ENCODE results near the gene EGLN3.

Gene EGLN3

DNA sequence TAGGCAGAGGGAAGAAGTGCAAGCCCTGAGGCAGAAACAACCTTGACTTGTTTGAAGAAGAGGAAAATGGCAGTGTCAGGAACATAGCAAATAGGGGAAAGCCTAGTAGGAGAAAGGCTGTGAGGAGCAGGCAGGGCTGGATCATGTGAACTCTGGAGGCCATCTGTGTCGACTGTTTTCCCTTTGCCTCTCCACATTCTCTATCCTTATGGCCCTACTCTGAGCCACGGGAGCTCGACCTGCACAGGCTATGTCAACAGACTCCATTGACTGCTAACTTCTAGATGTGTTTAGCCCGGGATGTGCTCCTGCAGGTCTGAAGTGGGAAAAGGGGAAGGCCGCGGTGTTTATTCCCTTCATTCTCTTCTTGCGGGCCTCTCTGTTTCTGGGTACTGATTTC lies 35.2 kb downstream of the EGLN3 start:
- TF ChIP-seq, protein P1, sequence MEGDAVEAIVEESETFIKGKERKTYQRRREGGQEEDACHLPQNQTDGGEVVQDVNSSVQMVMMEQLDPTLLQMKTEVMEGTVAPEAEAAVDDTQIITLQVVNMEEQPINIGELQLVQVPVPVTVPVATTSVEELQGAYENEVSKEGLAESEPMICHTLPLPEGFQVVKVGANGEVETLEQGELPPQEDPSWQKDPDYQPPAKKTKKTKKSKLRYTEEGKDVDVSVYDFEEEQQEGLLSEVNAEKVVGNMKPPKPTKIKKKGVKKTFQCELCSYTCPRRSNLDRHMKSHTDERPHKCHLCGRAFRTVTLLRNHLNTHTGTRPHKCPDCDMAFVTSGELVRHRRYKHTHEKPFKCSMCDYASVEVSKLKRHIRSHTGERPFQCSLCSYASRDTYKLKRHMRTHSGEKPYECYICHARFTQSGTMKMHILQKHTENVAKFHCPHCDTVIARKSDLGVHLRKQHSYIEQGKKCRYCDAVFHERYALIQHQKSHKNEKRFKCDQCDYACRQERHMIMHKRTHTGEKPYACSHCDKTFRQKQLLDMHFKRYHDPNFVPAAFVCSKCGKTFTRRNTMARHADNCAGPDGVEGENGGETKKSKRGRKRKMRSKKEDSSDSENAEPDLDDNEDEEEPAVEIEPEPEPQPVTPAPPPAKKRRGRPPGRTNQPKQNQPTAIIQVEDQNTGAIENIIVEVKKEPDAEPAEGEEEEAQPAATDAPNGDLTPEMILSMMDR (conservative IDR thresholded peaks at IDR 0.05): no peak
- no peak for TF ChIP-seq ZFX (IDR thresholded peaks at IDR 0.05)
- no peak overlapping the region for H3K27ac ChIP-seq

DNA sequence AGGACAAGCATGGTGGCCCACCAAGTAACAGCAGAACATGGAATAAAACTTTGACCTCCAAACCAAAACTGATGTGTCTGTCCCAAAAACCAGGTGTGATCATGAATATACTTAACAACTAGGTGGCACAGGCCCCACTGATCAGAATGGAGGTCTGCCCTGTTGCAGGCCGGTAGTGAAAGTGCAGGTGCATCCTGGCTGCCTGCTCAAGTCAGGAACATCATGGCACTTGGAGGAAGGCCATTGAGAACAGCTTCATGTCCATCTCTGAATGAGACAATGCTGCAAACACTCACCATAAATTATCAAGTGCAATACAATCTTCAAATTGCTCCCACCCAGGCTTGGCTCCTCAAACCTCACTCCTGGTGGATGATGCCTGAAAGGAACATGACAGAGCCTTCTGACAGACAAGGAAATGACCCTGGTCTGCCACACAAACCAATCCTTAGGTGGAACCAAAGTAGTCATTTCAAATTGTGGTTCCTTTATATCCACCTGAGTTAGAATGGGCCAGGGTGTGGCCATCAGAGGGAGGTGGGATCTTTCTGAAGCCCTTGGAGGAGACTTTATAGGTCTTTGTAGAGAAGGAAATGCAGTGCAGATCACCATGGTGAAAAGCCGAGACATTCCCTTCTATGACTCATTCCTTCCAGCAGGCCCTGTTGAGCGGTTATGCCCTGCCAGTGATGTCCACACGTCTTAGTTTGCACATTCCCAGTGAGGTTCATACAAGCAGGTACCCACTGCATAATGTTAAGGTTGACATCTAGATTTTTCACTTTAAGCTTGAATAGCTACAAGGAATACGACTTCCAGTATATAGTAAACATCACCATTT lies 36.0 kb downstream of the EGLN3 start:
- no peak overlapping the region for H3K27ac ChIP-seq
- TF ChIP-seq, protein P1 (conservative IDR thresholded peaks at IDR 0.05): no peak
- TF ChIP-seq ZFX (IDR thresholded peaks at IDR 0.05): no peak

DNA sequence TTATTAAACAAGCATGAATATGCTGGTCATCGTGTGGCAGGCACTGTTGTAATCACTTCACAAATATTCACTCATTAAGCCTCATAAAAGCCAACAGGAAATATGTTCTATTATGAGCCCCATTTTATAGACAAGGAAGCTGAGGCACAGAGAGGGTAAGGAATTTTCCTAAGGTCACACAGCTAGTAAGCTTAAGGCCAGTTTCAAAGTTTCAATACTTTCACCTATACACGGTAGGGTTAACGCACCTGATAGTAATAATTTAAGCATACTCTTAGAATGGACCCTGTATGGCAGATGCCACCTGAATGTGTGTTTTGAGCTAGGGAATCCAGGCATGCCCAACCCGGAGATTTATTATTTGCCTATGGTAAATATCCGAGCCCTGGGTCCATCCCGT lies 39.8 kb downstream of the EGLN3 start:
- no peak for TF ChIP-seq ZFX (IDR thresholded peaks at IDR 0.05)
- TF ChIP-seq, protein P1 (conservative IDR thresholded peaks at IDR 0.05): no peak
- H3K27ac ChIP-seq: no peak overlapping the region

DNA sequence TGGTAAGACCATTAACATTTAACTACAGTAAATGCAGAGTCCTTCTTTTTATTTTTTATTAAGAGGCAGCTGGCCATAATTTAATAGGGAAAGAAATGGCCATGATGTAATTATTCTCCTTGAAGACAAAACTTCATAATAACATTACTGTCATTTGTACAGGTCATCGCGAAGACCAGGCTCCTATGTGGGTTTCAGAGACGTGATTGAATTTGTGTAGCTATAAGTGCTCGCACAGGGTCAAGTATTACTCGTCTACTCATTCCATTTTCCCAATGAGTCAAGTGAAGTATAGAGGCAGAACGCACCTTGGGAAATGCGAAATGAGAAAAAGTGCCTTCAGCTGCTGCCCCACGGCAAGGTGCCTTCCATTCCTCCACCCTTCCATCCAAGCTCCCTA lies 40.4 kb downstream of the EGLN3 start:
- TF ChIP-seq ZFX (IDR thresholded peaks at IDR 0.05): no peak
- TF ChIP-seq, protein P1 (conservative IDR thresholded peaks at IDR 0.05): no peak
- no peak overlapping the region for H3K27ac ChIP-seq

DNA sequence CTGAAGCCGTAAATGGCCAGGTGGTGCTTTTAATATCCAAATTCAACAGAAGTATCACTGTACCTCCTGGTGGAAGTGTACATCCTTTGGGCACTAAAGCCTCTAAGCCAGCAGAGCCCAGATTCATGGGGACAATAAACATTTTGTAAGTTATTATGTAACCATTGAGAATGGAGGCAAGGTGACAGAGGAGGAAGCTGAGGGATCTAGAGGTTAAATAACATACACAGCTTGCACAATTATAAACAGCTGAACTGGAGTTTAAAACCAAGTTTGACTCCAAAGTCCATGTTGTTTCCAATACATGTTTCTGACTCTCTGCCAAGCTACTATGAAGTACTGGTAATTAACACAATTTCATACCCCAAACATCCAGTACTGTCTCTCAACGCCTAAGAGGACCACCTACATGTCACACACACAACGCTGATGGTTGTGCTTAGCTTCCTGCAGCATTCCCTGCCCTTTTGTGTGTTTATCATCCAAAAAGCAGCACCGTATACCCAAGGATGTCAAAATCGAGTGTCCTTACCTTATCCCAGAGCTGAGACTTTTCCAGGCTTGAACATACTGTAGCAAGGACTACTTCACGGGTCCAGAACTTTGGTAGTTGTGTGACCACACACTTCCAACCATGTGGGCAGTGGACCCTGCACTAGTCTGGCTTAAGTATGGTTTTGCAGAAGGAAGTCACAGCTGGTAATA lies 41.3 kb downstream of the EGLN3 start:
- H3K27ac ChIP-seq: no peak overlapping the region
- TF ChIP-seq, protein P1 (conservative IDR thresholded peaks at IDR 0.05): no peak
- no peak for TF ChIP-seq ZFX (IDR thresholded peaks at IDR 0.05)

DNA sequence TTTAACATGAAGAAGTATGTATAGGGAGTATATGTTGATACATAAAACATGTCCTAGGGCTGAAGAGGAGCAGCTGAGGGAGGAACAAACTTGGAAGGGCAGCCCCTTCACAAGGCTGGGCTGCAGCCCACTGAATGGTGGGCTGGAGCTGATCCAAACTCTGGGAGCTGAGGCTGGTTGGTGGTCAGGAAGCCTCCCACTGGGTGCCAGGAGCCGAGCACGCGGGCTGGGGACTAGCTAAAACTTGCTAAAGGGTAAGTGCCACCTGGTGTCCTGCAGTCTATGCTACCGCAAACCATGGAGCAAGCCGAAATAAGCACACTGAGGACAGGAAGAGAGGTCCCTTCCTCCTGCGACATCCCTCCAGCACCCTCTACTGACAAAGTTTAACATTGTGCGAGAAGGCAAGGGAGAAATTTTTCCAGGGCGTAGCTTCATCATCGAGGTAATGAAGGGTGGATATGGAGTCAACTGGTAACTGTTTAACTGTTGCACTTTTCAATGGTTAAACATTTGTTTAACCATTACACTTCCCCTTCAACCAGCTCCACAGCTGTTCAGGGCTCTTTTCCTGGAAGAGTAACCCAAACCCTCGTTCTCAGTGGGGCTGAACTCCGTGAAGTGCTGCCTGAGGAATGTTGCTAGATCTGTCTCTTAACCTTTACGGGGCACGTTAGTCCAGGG lies 42.2 kb downstream of the EGLN3 start:
- no peak for TF ChIP-seq ZFX (IDR thresholded peaks at IDR 0.05)
- TF ChIP-seq, protein P1 (conservative IDR thresholded peaks at IDR 0.05): peak; percentile 11; the same call in 1 of the 2 replicates
- no peak overlapping the region for H3K27ac ChIP-seq

DNA sequence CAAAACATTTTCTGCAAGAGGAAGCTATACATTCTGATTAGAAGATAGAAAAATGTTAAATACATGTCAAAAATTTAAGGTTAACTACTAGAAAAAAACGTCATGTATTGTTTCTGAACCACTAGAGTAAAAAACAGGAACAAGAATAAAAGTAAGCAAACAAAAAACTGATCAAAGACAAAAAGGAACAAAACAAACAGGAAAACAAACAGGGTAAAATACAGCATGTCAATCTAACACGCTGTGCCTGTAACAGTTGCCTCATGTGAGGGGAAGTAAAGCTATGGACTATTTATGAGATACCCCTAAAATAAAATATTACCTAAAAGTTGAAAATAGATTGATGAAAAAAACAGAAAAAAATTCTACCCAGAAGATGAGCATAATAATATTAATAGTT lies 43.9 kb downstream of the EGLN3 start:
- no peak overlapping the region for H3K27ac ChIP-seq
- TF ChIP-seq, protein P1 (conservative IDR thresholded peaks at IDR 0.05): no peak

All from C4-2B (cell line).